Measurements from ENCODE around the gene MINDY4.

- TF ChIP-seq, protein P1, sequence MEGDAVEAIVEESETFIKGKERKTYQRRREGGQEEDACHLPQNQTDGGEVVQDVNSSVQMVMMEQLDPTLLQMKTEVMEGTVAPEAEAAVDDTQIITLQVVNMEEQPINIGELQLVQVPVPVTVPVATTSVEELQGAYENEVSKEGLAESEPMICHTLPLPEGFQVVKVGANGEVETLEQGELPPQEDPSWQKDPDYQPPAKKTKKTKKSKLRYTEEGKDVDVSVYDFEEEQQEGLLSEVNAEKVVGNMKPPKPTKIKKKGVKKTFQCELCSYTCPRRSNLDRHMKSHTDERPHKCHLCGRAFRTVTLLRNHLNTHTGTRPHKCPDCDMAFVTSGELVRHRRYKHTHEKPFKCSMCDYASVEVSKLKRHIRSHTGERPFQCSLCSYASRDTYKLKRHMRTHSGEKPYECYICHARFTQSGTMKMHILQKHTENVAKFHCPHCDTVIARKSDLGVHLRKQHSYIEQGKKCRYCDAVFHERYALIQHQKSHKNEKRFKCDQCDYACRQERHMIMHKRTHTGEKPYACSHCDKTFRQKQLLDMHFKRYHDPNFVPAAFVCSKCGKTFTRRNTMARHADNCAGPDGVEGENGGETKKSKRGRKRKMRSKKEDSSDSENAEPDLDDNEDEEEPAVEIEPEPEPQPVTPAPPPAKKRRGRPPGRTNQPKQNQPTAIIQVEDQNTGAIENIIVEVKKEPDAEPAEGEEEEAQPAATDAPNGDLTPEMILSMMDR (IDR thresholded peaks at IDR 0.05; ENCODE audit: low read depth, low read length, poor library complexity, severe bottlenecking) = no peak
- TF ChIP-seq EZH2phosphoT487 (IDR thresholded peaks at IDR 0.05; ENCODE audit: borderline replicate concordance, low read length) = no peak
Measured at GRCh38 chr7:30754315-30754877, 16.8 kb upstream of the MINDY4 start.
